Transverse colon (tissue), 3 donors: ENCODE measurements around the gene SMIM27.

Experiments used
- POLR2A ChIP-seq: fragments of 450-650 bp; IDR thresholded peaks from one replicate; pipeline ENCODE4 v1.6.1; 2016; ENCODE audit warnings: antibody characterized with exemption, mild to moderate bottlenecking, moderate library complexity
- TF ChIP-seq, protein P1 (sequence below), 5 experiments: fragments of 200-600 bp in 3 of 5; fragments of 450-650 bp in 2 of 5; sonication (generic) in 3 of 5; IDR thresholded peaks; 1 replicate in 2 of 5; 2 replicates in 3 of 5; pipeline ENCODE4 v1.5.1; 2016 to 2017; ENCODE audit warnings: antibody characterized with exemption in 5 of 5, inconsistent platforms in 3 of 5, mild to moderate bottlenecking in 2 of 5, moderate library complexity in 1 of 5

- no peak for TF ChIP-seq POLR2A
- TF ChIP-seq, protein P1, sequence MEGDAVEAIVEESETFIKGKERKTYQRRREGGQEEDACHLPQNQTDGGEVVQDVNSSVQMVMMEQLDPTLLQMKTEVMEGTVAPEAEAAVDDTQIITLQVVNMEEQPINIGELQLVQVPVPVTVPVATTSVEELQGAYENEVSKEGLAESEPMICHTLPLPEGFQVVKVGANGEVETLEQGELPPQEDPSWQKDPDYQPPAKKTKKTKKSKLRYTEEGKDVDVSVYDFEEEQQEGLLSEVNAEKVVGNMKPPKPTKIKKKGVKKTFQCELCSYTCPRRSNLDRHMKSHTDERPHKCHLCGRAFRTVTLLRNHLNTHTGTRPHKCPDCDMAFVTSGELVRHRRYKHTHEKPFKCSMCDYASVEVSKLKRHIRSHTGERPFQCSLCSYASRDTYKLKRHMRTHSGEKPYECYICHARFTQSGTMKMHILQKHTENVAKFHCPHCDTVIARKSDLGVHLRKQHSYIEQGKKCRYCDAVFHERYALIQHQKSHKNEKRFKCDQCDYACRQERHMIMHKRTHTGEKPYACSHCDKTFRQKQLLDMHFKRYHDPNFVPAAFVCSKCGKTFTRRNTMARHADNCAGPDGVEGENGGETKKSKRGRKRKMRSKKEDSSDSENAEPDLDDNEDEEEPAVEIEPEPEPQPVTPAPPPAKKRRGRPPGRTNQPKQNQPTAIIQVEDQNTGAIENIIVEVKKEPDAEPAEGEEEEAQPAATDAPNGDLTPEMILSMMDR (IDR thresholded peaks at IDR 0.05), result no peak
Observed at GRCh38 chr9:32508728-32509127, 43.4 kb upstream of the SMIM27 start.
